A673 (cell line): Measurements from ENCODE around the gene STARD3.

Source experiments
- CTCF ChIP-seq: fragments of 300-800, 200-600 bp; sonication (generic); conservative IDR thresholded peaks from 2 replicates; pipeline ENCODE4 v1.5.1; 2017; ENCODE audit warnings: low read depth, mild to moderate bottlenecking, antibody characterized with exemption, low read length, moderate library complexity, mixed read lengths
- EZH2 ChIP-seq: fragments of 200-600 bp; sonication (generic); IDR thresholded peaks from 2 replicates; pipeline ENCODE4 v1.6.1; 2017; ENCODE audit warnings: borderline replicate concordance, low read depth, mild to moderate bottlenecking, mixed read lengths, antibody characterized with exemption, low read length; ENCODE audit not compliant: poor library complexity, severe bottlenecking

- TF ChIP-seq CTCF (no peak), EZH2 (no peak)
These were observed 15.1 kb downstream of the STARD3 start for GRCh38 chr17:39651923-39652586.
